ENCODE results near the gene TMEM222.

- TF ChIP-seq CTCF (IDR thresholded peaks at IDR 0.05) (no peak), HMGXB4 (CRISPR knock-in tag; IDR thresholded peaks at IDR 0.05) (no peak), CREB1 (CRISPR knock-in tag; IDR thresholded peaks at IDR 0.05) (no peak)
Observed at GRCh38 chr1:27367160-27367650, 45.2 kb downstream of the TMEM222 start.
